HG02885 (cell line): ENCODE data around the gene SORCS2.

Experiments used
- ATAC-seq: cut with Tn5 transposase; IDR thresholded peaks from one replicate; pipeline ENCODE4 v1.9.1; 2021; ENCODE audit warnings: mild to moderate bottlenecking; ENCODE audit not compliant: unreplicated experiment, poor library complexity

The SORCS2 gene

DNA sequence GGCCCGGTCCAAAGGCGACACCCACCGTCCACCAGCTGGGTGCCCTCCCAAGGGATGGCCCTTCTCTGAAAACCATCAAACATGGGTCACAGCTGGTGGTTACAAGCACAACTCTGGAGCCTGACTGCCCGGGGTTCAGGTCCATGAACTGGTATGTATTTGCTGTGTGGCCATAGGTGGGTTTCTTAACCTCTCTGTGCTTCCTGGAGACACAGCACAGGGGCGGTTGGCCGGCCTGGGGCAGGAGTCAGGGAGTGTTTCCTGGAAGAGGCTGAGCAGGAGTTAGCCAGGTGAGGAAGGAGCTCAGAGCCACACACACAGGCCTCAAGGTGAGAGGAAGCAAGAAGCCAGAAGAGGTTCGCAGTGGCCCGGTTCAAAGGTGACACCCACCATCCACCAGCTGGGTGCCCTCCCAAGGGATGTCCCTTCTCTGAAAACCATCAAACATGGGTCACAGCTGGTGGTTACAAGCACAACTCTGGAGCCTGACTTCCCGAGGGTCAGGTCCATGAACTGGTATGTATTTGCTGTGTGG is 486.0 kb downstream of the SORCS2 start:
- no peak for ATAC-seq

DNA sequence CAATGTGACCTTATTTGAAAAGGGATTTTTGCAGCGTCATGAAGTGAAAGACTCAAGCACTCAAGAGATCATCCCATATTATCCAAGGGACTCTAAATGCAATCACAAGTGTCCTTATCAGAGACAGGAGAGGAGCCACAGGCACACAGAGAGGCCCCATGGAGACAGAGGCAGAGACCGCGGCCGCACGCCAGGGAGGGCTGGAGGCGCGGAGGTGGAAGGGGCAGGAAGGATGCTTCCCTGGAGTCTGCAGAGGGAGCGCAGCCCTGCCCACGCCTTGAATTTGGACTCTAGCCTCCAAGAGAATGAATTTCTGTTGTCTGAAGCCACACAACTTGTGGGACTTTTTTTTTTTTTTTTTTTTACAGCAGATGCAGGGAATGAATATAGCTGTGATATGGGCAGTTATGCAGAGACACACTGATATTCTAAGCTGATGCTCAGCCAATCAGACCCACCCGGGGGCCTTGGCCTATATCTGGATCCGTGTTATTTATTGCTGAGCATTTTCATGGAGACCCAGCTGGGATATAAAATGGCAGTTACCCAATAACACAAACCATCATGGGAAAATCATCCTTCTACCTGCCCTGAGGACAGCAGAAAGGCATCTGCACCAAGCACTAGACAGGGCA is 487.2 kb downstream of the SORCS2 start:
- no peak for ATAC-seq

DNA sequence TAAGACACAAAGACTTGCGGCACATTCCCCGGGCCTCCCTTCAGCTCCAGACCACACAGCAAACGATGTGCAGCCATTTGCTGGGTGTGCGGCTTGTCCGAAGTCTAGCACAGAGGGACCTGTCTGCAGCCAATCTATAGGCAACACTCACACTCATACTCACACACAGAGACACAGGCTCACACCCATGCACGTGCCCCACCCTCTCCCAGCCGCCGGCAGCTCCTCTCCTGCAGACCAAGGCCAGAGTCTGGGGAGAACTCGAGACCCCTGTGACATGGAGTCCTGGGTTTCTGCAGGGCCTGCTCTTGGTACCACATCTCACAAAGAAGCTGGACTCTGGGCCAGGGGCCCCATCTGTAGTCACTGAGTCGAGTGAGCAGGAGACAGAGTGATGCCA is 487.8 kb downstream of the SORCS2 start:
- ATAC-seq, result no peak

DNA sequence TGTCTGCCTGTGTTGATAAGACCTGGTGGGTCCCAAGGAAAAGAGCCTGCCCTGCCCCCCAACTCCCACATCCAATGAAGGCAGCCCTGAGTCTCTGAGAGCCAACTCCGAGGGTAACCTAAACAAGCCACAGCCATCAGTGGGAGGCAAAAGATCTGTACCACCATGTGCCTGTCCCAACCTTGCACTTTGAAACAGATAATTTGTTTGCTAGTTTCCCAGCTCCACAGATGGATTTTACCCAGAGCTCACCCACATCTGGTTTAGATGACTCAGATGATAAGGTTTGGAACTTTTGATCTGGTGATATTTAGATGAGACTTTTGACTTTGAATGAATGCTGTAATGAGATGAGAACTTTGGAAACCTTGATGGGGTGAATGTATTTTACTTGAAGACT is 488.4 kb downstream of the SORCS2 start:
- no peak for ATAC-seq

DNA sequence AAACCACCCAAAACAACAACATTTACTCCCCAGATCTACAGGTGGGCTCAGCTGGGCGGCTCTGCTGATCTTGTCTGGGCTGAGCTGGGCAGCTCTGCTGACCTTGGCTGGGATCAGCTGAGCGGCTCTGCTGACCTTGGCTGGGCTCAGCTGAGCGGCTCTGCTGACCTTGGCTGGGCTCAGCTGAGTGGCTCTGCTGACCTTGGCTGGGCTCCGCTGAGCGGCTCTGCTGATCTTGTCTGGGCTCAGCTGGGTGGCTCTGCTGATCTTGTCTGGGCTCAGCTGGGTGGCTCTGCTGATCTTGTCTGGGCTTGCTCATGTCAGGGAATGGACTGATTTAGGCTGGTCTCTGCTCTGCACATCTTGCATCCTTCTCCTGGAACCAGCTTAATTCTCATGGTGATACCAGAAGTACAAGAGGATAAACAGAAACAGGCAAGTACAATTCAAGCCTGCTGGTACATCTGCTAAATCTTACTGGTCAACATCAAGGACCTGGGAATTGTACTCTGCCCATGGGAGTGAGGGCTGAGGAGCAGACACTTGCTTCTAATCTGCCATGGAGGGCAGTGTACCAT is 490.9 kb downstream of the SORCS2 start:
- ATAC-seq, result no peak

DNA sequence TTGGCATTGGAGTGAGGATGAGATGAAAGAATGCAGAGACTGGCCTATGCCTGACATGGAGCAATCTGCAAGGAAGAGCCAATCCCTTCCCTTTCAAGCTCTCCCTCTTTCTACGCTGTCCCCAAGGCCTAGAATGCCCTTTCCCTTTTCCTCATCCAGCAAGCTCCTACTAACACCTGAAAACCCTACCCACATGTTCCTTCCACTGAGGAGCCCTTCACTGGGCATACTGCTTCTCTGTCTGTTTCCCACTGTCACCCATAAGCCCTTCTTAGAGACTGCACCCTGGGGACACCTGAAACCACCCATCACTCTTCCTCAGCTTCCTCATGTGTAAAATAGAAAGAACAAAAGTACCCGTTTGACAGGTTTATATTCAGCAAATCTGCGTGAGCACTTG is 492.0 kb downstream of the SORCS2 start:
- no peak for ATAC-seq

DNA sequence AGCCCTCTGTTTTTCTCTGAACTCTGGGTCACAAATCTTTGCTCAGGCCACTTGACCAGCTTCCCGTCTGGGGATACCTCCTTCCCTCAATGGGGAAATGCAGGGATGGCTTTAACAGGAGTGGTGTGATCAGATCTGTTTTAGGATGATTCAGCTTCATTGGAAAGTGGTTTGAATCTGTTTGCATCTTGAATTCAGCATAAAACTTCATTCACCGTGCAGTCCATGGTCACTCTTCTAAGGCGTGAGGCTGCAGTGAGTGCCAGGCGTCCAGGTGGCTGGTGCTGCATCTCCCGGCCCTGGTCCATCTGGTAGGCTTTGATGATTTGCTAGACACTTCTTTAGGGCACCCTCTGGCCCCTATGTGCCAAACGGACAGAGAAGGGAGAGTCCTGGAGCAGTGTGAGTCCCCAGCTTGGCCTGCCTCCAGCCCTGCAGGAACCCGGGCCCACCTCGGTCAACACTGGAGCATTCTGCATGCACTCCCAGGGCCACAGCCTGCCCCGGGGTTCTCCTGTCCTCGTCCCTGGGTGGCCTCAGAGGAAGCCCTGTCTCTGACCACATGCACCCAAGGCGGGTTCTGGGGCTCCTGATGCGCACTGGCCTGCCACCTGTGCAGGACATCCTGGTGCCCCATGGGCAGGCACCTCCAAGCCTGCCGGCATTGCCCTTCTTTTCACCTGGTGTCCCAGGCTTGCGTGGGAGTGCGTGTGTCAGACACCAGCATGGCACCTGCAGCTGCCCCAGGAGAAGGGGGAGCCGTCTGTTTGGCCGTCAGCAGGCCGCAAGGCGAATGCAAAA is 493.9 kb downstream of the SORCS2 start:
- no peak for ATAC-seq

DNA sequence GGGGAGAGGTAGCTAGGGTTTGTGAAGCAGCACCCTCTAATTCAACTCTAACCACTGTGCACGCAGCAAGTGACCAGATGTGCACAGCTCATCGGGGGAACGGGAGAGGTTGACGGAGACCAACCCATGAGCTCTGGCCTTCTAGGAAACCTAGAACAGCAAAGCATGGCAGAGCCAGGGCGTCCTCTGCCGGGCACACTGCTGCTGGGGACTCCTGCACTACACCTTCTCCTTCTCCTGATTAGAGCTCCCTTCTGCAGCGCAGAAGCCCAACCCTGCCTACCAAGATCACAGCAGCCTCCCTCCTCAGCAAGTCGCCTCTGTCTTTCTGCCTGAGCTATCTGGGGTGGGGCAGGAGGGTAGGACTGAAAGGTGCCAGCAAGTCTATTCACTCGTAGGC is 494.7 kb downstream of the SORCS2 start:
- ATAC-seq, result no peak

DNA sequence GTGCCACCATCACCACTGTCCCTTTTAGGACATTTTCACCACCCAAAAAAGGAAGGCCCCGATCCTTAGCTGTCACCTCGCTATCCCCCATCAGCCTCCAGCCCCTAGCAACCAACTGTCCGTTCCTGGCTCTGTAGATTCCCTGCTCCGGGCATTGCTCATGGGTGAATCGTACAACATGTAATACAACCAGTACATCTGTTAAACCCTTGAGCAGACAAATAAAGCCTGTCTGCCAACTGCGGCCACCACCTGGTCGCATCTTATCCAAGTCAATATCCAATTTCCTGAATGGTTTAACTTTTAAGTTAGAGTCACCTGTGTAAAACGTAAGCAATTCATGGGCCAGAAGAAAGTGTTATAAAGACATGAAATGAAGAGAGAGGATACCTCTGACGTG is 495.5 kb downstream of the SORCS2 start:
- ATAC-seq, result no peak

DNA sequence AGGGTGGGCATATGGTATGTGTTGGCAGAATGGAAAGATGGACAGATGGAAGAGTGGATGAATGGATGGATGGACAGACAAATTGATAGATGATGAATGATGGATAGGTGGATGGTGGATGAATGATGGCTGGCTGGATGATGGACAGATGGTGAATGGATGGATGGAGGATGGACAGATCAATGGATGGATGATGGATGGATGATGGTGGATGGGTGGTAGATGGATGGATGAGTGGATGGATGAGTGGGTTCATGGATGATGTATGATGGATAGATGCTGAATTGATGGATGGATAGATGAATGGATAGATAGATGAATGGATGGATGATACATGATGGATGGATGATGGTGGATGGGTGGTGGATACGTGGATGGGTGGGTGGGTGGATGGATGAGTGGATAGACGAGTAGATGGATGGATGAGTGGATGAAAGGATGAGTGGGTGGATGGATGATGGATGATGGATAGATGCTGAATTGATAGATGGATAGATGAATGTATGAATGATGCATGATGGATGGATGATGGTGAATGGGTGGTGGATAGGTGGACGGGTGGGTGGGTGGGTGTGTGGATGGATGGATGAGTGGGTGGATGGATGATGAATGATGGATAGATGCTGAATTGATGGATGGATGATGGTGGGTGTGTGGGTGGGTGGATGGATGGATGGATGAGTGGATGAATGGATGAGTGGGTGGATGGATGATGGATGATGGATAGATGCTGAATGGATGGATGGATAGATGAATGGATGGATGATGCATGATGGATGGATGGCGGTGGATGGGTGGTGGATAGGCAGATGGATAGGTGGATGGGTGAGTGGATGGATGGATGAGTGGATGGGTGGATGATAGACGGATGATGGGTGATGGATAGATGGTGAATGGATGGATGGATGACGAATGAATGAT is 497.7 kb downstream of the SORCS2 start:
- ATAC-seq, result no peak

DNA sequence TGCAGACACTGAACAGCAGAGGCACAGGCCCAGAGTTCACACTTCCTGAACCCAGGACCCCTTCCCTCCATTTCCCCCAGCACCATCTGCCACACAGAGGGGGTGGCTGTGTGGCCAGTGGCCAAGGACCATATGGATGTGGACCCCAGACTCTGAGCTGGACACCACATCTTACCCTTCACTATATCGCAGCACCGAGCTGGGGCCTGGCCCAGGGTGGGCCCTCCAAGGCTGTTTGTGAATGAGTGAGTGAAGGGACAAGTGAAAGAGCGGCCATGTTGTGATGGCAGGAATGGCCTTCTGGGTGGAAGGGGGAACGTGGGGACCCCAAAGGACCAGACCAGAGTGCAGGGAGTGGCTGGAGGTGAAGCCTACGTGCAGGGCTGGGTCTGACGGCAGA is 498.7 kb downstream of the SORCS2 start:
- no peak for ATAC-seq

DNA sequence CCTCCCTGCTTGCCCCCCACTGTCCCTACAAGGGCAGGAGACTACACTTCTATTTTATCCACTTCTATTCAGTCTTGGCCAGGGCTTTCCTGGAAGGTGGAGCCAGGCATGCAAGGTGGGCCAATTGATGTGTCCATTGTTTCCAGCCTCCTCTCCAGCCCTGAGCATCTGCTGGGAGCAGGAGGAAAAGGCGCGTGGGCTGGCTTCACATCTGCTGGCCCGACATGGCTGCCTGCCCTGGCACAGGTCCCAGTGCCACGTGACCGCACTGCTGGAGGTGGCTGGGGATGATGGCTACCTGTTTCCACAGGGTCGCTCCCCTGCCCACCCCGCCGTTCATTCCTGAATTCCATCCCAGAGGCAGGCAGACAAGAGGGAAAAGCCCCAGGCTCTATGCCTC is 499.6 kb downstream of the SORCS2 start:
- ATAC-seq, result no peak

DNA sequence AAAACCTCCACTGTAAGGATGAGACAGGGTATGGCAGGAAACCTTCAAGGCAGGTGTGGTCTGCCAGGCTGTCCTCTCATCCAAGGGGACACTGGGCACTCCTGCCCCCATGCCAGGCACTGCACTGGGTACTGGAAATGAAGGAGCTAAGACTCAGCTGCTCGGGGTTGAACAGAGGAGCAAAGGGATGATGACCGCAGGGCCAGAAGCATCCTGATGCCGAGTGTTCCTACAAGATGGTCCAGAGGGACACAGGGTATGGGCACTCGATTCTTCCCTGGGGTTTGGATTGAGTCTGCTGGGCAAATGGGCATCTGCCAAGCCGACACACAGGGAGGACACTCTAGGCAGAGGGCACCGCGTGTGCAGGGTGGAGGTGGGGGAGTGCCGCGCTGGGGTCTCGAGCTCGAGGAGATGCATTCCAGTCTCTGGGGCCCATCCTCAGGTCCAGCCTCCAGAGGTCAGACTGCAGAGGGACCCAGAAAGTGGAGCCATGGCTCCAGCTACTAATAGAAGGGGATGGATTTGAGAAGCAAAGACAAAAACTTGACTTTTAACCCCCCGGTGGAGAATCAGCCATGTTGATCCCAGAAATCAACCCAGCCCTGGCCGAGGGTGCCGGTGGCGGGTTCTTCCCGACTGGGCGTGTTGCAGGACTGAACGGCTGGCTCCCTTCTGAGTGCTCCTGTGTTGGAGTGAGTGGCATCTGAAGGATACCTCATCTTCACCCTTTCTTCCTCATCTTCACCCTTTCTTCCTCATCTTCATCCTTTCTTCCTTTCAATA is 500.3 kb downstream of the SORCS2 start:
- ATAC-seq, result no peak

DNA sequence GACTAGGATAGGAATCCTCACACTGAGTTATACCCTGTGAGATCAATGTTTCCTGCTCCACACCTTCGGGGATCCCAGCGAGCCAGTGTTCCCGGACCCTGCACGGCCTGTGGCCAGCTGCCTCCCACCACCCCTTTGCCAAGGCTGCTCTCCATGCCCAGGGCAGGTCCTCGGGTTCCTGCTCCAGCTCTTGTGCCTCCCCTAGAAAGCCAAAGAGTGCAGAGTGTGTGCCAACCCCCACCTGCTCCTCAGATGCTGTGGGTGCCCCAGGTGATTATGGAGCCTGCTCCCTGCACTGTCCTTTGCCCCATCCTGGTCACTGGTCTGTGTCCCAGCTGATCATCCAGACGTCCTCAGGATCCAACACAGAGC is 500.9 kb downstream of the SORCS2 start:
- no peak for ATAC-seq

DNA sequence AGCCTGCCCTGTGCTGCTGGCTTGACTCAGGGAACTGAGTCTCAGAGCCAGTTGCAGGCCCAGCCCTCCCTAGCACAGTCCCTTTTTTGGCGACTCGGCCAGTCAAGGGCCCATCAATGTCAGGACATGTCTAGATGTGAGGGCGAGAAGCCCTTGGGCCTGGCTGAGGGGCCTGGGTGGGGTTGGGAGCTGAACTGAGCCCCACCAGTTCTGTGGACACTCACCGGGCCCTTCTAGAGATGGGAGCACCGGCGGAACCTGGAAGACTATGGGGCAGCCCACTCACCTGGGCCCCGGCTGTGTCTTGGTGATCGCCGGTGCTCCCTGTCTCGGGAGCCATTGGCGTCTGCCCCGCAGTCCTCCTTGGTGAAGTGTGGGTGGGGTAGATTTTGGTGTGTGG is 501.4 kb downstream of the SORCS2 start:
- ATAC-seq, result no peak

DNA sequence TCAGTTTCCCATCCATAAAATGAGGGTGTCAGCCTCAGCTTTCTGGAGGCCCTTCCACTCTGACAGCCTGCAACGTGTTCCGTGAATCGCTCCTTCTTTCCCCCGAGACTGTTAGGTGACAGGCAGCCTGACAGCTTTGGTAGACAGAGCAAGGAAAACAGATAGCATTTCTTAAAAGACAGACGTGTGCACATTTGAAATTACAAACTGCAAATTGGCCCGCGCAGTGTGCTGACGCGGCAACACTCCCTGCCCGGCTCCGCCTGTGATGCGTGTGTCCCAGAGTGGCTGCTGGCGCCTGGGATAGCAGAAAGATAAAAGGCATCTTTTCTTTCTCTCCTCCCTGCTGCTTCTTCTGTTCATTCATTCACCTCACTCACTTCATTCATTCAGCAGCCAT is 502.0 kb downstream of the SORCS2 start:
- ATAC-seq, result no peak

DNA sequence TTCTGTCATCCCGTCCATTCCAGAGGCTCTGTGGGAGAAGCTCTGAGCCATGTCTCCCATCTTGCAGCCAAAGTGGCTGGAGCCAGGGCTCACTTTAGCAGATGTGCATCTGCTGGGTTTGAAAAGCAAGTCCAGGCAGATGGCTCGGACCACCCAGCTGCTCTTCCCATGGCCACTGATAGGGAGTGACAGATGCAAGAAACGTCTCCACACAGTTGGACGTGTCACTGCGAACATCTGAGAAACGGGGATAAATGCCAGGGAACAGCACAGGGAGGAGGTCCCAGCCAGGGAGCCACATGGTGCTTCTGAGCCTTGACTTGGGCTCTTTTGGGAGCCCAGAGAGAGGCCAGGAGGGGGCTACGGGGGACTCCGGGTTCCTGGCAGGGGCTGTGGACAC is 505.0 kb downstream of the SORCS2 start:
- ATAC-seq, result no peak

DNA sequence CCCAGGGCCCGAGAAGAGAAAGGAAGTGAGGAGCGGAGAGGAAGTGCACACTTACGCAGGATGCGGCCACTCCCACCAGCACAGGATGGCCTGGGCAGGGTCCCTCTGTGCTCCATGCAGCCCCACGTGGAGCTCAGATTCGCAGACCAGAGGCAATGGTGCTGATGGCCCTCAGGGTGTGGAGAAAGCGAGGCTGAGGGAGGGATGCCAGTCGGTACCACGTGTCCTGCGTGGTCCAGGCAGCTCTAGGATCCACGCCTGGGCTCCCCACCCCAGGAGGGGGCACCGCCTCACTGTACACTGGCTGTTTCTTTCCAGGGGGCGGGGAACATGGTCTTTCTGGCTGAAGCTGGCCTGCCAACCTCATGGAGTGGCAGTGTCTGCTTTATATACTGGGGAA is 505.5 kb downstream of the SORCS2 start:
- no peak for ATAC-seq

DNA sequence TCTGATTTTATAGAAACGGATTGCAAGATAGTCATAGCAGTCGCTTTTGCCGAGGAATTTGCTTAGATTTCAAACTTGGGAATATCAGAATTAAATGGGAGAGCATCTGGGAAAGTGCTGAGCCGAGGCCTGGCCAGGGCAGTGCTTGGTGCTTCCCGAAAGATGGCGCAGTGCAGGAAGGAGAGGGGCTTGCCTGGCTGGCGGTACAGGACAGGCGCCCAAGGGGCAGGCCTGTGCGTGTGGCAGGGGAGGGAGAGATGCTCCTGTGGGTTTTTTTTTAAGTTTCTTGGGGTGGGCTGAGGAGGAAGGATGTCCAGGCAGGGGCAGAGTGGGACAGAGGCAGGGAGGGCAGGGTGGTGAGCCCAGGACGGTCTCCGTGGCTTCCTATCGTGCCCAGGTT is 506.2 kb downstream of the SORCS2 start:
- ATAC-seq, result no peak

DNA sequence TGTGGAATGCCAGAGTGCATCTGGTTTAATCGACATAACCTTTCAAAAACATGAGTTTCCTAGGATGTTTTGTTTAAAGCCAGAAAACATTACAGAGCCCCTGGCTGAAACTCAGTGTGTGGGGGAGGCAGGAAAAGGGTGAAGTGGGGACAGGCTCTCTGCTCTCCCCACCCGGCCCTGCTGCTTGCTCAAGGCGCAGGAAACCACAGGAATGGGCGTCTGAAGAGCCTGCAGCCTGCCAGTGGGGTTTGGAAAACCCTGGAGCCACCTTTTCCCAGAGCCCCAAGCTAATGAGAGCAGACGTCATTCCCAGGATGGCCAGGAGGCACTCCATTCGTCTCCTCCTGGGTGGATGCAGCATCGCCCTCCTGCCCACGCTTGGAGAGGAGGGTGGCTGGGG is 506.7 kb downstream of the SORCS2 start:
- no peak for ATAC-seq
